C4-2B (cell line): ENCODE data around the gene OR52B6.
A peak's percentile ranks its signal among the peaks of the same experiment; 100 is the strongest.
"Not testable (repeated sequence)": the region's sequence is repeated elsewhere in the genome, so short reads cannot be mapped to it uniquely, and the experiment has no call there.

ENCODE experiments used
- H3K27ac ChIP-seq: fragments of 450-650 bp; 2 replicates; pipeline ENCODE4 v1.5.1; 2017
- ZFX ChIP-seq: fragments of 450-650 bp; IDR thresholded peaks from 2 replicates; pipeline ENCODE4 v1.6.1; 2017
- TF ChIP-seq, protein P1 (sequence below): fragments of 450-650 bp; conservative IDR thresholded peaks from 2 replicates; pipeline ENCODE4 v1.5.1; 2017; ENCODE audit warnings: mild to moderate bottlenecking

The OR52B6 gene

GRCh38 chr11:5597953-5598352 lies 17.3 kb downstream of the OR52B6 start:
- no peak overlapping the region for H3K27ac ChIP-seq
- TF ChIP-seq, protein P1, sequence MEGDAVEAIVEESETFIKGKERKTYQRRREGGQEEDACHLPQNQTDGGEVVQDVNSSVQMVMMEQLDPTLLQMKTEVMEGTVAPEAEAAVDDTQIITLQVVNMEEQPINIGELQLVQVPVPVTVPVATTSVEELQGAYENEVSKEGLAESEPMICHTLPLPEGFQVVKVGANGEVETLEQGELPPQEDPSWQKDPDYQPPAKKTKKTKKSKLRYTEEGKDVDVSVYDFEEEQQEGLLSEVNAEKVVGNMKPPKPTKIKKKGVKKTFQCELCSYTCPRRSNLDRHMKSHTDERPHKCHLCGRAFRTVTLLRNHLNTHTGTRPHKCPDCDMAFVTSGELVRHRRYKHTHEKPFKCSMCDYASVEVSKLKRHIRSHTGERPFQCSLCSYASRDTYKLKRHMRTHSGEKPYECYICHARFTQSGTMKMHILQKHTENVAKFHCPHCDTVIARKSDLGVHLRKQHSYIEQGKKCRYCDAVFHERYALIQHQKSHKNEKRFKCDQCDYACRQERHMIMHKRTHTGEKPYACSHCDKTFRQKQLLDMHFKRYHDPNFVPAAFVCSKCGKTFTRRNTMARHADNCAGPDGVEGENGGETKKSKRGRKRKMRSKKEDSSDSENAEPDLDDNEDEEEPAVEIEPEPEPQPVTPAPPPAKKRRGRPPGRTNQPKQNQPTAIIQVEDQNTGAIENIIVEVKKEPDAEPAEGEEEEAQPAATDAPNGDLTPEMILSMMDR, result no peak
- no peak for TF ChIP-seq ZFX

- H3K27ac ChIP-seq, result no peak overlapping the region
- TF ChIP-seq ZFX, result no peak
- TF ChIP-seq, protein P1, result peak; percentile 89
These were observed 19.7 kb downstream of the OR52B6 start for GRCh38 chr11:5600374-5600851.

DNA sequence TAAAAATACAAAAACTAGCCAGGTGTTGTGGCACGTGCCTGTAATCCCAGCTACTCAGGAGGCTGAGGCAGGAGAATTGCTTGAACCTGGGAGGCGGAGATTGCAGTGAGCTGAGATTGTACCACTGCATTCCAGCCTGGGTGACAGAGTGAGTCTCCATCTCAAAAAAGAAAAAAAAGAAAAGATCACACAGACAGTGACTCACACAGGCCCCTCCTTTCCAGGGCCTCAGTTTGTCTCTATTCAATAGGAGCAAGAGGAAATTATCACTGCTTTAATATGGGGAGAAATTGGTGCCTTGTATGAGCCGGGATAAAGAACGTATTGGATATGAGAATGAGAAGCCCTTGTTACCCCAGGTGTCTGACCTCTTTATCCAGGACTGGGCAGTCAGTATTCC lies 22.1 kb downstream of the OR52B6 start:
- H3K27ac ChIP-seq, result not testable (repeated sequence)

GRCh38 chr11:5603326-5603725 lies 22.6 kb downstream of the OR52B6 start:
- H3K27ac ChIP-seq, result no peak overlapping the region
- TF ChIP-seq, protein P1, result no peak
- no peak for TF ChIP-seq ZFX

DNA sequence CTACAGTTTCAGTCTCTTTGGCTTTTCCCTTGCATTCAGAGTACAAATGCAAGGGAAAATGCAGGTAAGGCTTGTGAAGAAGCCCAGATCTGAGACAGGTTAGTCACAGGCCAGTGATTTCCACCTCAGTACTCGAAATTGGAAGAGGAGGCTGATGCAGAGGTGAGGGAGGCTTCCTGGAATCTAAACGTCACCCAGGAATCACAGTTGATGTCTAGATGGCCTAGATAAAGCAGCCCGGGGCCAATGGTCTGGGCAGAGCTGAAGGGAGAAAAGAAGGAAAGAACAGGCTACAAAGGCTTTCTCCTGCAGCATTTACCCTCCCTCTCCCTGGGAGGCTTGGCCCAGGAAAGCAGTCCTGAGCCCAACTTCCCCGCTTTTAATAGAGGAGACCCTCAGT lies 24.2 kb downstream of the OR52B6 start:
- H3K27ac ChIP-seq, result no peak overlapping the region
- TF ChIP-seq, protein P1, result no peak
- no peak for TF ChIP-seq ZFX

- no peak for TF ChIP-seq ZFX
- TF ChIP-seq, protein P1, result no peak
- no peak overlapping the region for H3K27ac ChIP-seq
These were observed 25.2 kb downstream of the OR52B6 start for GRCh38 chr11:5605849-5606248.

DNA sequence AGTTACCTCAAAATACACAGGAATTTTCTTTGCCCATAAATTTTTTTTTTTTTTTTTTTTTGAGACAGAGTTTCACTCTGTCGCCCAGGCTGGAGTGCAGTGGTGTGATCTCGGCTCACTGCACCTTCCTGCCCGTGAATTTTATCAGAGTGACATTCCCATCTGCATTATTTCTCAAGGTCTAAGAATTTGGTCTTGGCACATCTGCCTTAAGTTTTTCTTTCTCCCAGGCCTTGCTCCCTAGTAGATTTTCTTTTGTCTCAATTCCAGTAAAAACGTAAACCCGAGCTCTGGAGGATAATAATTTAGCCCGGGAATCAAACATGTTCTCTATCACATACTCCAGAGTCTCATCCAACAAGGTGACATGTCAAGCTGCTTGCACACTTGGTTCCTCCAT lies 28.1 kb downstream of the OR52B6 start:
- TF ChIP-seq, protein P1, result no peak
- TF ChIP-seq ZFX, result no peak
- no peak overlapping the region for H3K27ac ChIP-seq

GRCh38 chr11:5610446-5610845 lies 29.8 kb downstream of the OR52B6 start:
- TF ChIP-seq, protein P1, result no peak
- TF ChIP-seq ZFX, result no peak
- no peak overlapping the region for H3K27ac ChIP-seq
